Measurements from ENCODE around the gene TYMP. TPM values are rescaled to one million over a fixed set of nuclear protein-coding genes. Genes with fewer than 3 reads are reported as not detected.

Gene TYMP
- total RNA-seq, 1 donor from 2014 or later = 82.0 TPM

GRCh38 chr22:50569896-50570535 is 40.2 kb upstream of the TYMP start:
- Histone ChIP-seq H3K4me1 (no peaks in the 10 kb centered on the region), H3K9me3 (no peaks in the 10 kb centered on the region), H3K27ac (no peak overlapping the region), H3K36me3 (peaks cover 0 to 9% of the 10 kb centered on the region in 2 donors), H3K27me3 (no peaks in the 10 kb centered on the region), H3K4me3 (no peak overlapping the region)
- no peak for DNase-seq (ENCODE audit: extremely low spot score in 2 of 2)
- TF ChIP-seq CTCF (IDR thresholded peaks at IDR 0.05) (no peak), POLR2AphosphoS5 (IDR thresholded peaks at IDR 0.05; ENCODE audit: insufficient read depth in 1 of 2, low read depth in 1 of 2) (no peak), POLR2A (IDR thresholded peaks at IDR 0.05) (no peak)
- intact Hi-C loops (cut with DNase I) = no loop called here

GRCh38 chr22:50569041-50569459 is 39.2 kb upstream of the TYMP start:
- peaks cover under 1% of the 10 kb centered on the region for H3K4me1 ChIP-seq
- intact Hi-C loops (cut with DNase I) = no loop called here
- H3K9me3 ChIP-seq = no peaks in the 10 kb centered on the region
- no peak for TF ChIP-seq POLR2A (IDR thresholded peaks at IDR 0.05)
- TF ChIP-seq CTCF (IDR thresholded peaks at IDR 0.05) = no peak
- no peak for TF ChIP-seq POLR2AphosphoS5 (IDR thresholded peaks at IDR 0.05; ENCODE audit: insufficient read depth in 1 of 2, low read depth in 1 of 2)
- H3K27me3 ChIP-seq = no peaks in the 10 kb centered on the region
- peak in 1 of 2 donors; percentile 70 for DNase-seq (ENCODE audit: extremely low spot score in 2 of 2)
- H3K4me3 ChIP-seq = no peak overlapping the region
- peaks cover 0 to 9% of the 10 kb centered on the region in 2 donors for H3K36me3 ChIP-seq
- H3K27ac ChIP-seq = no peak overlapping the region

- TF ChIP-seq POLR2AphosphoS5 (IDR thresholded peaks at IDR 0.05; ENCODE audit: insufficient read depth in 1 of 2, low read depth in 1 of 2) = no peak
- TF ChIP-seq POLR2A (IDR thresholded peaks at IDR 0.05) = no peak
- TF ChIP-seq CTCF (IDR thresholded peaks at IDR 0.05) = no peak
- Histone ChIP-seq H3K27me3 (no peaks in the 10 kb centered on the region), H3K36me3 (peaks cover 0 to 9% of the 10 kb centered on the region in 2 donors), H3K9me3 (no peaks in the 10 kb centered on the region), H3K4me3 (no peak overlapping the region), H3K27ac (no peak overlapping the region), H3K4me1 (peaks cover 5% of the 10 kb centered on the region)
- intact Hi-C loops (cut with DNase I) = no loop called here
- no peak for DNase-seq (ENCODE audit: extremely low spot score in 2 of 2)
These were observed 38.8 kb upstream of the TYMP start for GRCh38 chr22:50568626-50569025.

GRCh38 chr22:50567721-50568252 is 38.0 kb upstream of the TYMP start:
- Histone ChIP-seq H3K36me3 (peaks cover 0 to 9% of the 10 kb centered on the region in 2 donors), H3K4me1 (peaks cover 13% of the 10 kb centered on the region)

More at GRCh38 chr22:50567721-50568252, 38.0 kb upstream of the TYMP start:
- TF ChIP-seq CTCF (IDR thresholded peaks at IDR 0.05) (no peak), POLR2A (IDR thresholded peaks at IDR 0.05) (no peak)
- intact Hi-C loops (cut with DNase I) = no loop called here
- H3K27me3 ChIP-seq = no peaks in the 10 kb centered on the region
- H3K27ac ChIP-seq = no peak overlapping the region
- DNase-seq (ENCODE audit: extremely low spot score in 2 of 2) = no peak
- H3K9me3 ChIP-seq = no peaks in the 10 kb centered on the region
- no peak overlapping the region for H3K4me3 ChIP-seq
